ENCODE results near the gene BACE2.

BACE2 gene

GRCh38 chr21:41138711-41139110 lies 29.2 kb upstream of the BACE2 start:
- TF ChIP-seq, protein P1, sequence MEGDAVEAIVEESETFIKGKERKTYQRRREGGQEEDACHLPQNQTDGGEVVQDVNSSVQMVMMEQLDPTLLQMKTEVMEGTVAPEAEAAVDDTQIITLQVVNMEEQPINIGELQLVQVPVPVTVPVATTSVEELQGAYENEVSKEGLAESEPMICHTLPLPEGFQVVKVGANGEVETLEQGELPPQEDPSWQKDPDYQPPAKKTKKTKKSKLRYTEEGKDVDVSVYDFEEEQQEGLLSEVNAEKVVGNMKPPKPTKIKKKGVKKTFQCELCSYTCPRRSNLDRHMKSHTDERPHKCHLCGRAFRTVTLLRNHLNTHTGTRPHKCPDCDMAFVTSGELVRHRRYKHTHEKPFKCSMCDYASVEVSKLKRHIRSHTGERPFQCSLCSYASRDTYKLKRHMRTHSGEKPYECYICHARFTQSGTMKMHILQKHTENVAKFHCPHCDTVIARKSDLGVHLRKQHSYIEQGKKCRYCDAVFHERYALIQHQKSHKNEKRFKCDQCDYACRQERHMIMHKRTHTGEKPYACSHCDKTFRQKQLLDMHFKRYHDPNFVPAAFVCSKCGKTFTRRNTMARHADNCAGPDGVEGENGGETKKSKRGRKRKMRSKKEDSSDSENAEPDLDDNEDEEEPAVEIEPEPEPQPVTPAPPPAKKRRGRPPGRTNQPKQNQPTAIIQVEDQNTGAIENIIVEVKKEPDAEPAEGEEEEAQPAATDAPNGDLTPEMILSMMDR (IDR thresholded peaks at IDR 0.05; ENCODE audit: extremely low read depth, insufficient read depth, missing control alignments): no peak
- no peak for DNase-seq (ENCODE audit: low spot score)
- in situ Hi-C loops (cut with MboI; ENCODE audit: low pct_unique_long_range_greater_than_20kb, low sequenced_read_pairs, unreplicated experiment): no loop called here

DNA sequence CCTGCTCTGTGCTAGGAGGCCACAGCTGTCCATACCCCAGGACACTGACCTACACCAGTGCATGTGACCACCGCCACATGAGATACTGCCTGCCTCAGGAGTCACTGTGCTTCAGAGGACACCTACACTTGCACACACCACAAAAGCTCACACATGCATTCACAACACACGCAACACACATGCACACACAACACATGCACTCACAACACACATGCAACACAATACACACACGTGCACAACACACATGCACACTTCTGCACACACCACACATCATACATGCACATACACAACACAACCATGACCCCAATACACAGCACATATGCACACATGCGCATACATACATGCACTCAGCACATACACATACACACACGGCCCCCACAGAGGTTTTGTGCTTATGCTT lies 28.7 kb upstream of the BACE2 start:
- in situ Hi-C loops (cut with MboI; ENCODE audit: low pct_unique_long_range_greater_than_20kb, low sequenced_read_pairs, unreplicated experiment): no loop called here
- TF ChIP-seq, protein P1 (IDR thresholded peaks at IDR 0.05; ENCODE audit: extremely low read depth, insufficient read depth, missing control alignments): no peak
- DNase-seq (ENCODE audit: low spot score): no peak

DNA sequence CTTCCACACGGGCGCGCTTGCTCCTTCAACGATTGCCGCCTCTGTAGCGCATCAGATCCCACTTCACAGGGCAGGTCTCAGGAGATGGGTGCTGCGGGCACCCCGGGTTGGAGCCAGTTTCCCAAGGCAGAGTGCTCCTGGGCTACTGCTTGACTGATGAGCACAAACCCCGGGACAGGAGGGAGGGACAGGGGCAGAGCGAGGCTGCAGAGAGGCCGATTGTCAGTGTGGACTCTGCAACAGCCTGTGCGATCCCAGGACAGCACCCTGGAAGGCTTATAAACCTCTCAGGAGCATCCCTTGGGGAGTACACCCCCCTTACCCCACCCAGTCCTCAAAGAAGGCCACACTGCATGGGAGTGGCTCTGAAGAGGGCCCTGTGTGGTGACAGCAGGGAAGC lies 28.0 kb upstream of the BACE2 start:
- in situ Hi-C loops (cut with MboI; ENCODE audit: low pct_unique_long_range_greater_than_20kb, low sequenced_read_pairs, unreplicated experiment): no loop called here
- TF ChIP-seq, protein P1 (IDR thresholded peaks at IDR 0.05; ENCODE audit: extremely low read depth, insufficient read depth, missing control alignments): no peak
- no peak for DNase-seq (ENCODE audit: low spot score)

DNA sequence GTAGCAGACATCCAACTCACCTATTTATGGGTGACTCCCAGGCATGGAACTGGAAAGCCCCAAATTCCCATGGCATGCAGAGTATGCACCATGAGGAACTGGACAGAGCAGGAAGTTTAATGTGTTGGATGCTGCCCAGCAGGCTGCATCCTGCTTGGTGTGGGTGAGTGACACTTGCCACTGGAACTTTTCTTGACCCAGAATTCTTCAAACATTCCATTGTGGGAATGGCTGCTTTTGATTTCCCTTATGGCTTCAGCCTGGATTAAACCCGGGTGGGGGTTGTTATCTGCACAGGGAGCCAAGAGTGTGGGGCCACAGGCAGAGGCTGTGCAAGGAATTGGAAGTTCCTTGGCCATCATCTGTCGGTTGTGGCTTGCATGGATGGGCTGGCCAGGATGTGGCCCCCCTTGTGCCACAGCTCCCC lies 26.9 kb upstream of the BACE2 start:
- TF ChIP-seq, protein P1 (IDR thresholded peaks at IDR 0.05; ENCODE audit: extremely low read depth, insufficient read depth, missing control alignments): no peak
- in situ Hi-C loops (cut with MboI; ENCODE audit: low pct_unique_long_range_greater_than_20kb, low sequenced_read_pairs, unreplicated experiment): no loop called here
- DNase-seq (ENCODE audit: low spot score): no peak

DNA sequence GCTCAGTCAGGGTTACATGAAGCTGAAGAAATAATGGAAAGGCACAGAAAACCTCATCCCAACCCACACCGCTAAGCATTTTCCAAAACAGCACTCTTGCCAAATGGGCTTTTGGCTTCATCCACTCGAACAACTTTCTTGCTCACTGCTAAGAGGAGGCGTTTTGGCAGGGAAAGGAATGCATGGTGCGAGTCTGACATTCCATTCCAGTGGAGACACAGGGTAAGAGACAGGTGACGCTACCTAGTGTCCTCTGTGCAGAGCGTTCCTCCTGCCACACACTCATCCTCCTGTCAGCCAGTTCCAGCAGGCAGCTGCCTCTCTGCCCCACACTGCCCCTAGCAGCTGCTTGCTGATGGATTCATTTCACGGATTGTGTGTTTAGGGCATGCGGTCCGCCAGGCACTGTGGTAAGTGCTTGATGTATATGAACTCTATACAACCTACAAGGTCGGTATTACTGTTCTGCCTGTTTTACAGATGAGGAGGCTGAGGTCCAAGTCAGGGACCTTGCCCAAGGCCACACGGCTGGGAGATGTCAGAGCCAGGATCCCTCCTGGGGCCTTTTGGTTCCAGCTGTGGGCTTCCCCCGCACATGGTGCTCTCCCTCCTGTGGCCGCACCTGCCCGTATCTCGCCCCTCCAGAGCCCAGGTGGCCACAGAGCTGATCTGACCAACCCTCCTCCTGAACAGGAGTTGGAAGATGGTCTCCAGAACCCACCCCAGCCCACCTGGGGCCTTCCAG lies 25.7 kb upstream of the BACE2 start:
- in situ Hi-C loops (cut with MboI; ENCODE audit: low pct_unique_long_range_greater_than_20kb, low sequenced_read_pairs, unreplicated experiment): no loop called here
- TF ChIP-seq, protein P1 (IDR thresholded peaks at IDR 0.05; ENCODE audit: extremely low read depth, insufficient read depth, missing control alignments): no peak
- DNase-seq (ENCODE audit: low spot score): no peak

DNA sequence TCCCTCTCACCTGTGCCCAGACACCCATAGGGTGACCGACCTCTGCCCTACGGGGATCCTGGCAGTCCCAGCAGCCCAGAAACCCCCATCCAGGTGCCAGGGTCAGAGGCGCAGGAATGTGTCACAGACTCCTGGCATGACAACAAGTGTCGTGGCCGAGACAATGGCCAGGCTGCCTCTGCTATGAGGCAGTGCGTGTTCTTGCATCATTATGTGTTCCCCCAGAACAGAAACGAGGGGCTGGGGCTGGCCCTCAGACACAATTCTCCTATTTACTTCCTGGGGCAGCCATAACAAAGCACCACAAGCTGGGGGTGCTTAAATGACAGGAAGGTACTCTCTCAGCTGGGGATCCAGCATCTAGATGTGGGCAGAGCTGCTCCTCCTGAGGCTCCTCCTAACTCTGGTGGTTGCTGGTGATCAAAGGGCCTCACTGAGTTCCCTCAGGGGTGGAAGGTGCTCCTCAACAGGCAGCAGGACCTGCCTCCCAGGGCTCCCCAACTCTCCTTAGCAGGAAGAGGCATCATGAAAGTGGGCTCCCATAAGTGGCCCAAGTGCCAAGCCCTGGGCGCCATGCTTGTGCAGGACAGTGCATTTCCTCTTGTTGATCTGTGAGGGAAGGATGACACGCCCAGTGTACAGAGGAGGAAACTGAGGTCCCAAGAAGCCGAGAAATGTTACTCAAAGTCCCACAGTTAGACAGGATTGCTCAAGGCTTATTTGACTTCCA lies 24.2 kb upstream of the BACE2 start:
- no peak for DNase-seq (ENCODE audit: low spot score)
- in situ Hi-C loops (cut with MboI; ENCODE audit: low pct_unique_long_range_greater_than_20kb, low sequenced_read_pairs, unreplicated experiment): no loop called here
- TF ChIP-seq, protein P1 (IDR thresholded peaks at IDR 0.05; ENCODE audit: extremely low read depth, insufficient read depth, missing control alignments): no peak
